Neural progenitor cell (in vitro differentiated cells): Measurements from ENCODE around the gene CEP63. TPM values are rescaled to one million over a fixed set of nuclear protein-coding genes. Genes with fewer than 3 reads are reported as not detected.

Experiments used
- DNase-seq: peaks from one replicate; pipeline ENCODE4 v3.0.0-alpha.2; 2016; ENCODE audit warnings: low spot score
- H2AFZ ChIP-seq: fragments of 200-600 bp; sonication (generic); replicated peaks from 2 replicates; pipeline ENCODE4 v1.6.1; 2016; ENCODE audit warnings: antibody characterized with exemption
- H3F3A ChIP-seq: fragments of 200-600 bp; sonication (generic); 2 replicates; pipeline ENCODE4 v1.6.1; 2016; ENCODE audit warnings: antibody characterized with exemption, low read depth
- H3K27ac ChIP-seq: fragments of 200-600 bp; sonication (generic); 2 replicates; pipeline ENCODE4 v1.5.1; 2016; ENCODE audit warnings: mild to moderate bottlenecking
- H3K27me3 ChIP-seq: fragments of 200-600 bp; sonication (generic); 2 replicates; pipeline ENCODE4 v1.6.1; 2016; ENCODE audit warnings: mild to moderate bottlenecking, moderate library complexity
- H3K36me3 ChIP-seq: fragments of 200-600 bp; sonication (generic); 2 replicates; pipeline ENCODE4 v1.5.1; 2016
- H3K4me1 ChIP-seq: fragments of 200-600 bp; sonication (generic); 2 replicates; pipeline ENCODE4 v1.6.1; 2016; ENCODE audit warnings: mixed run types
- H3K4me2 ChIP-seq: fragments of 200-600 bp; sonication (generic); 2 replicates; pipeline ENCODE4 v1.6.1; 2016
- H3K4me3 ChIP-seq: fragments of 200-600 bp; sonication (generic); 2 replicates; pipeline ENCODE4 v1.5.1; 2016
- H3K79me2 ChIP-seq: fragments of 200-600 bp; sonication (generic); 2 replicates; pipeline ENCODE4 v1.6.1; 2016; ENCODE audit warnings: low read depth
- H3K9ac ChIP-seq: fragments of 200-600 bp; sonication (generic); 2 replicates; pipeline ENCODE4 v1.6.1; 2016
- H3K9me3 ChIP-seq: fragments of 200-600 bp; sonication (generic); 2 replicates; pipeline ENCODE4 v1.5.1; 2016; ENCODE audit warnings: low read depth
- H4K20me1 ChIP-seq: fragments of 200-600 bp; sonication (generic); 2 replicates; pipeline ENCODE4 v1.6.1; 2016; ENCODE audit warnings: low read depth
- H3K27ac Mint-ChIP-seq: 3 replicates; pipeline ENCODE4 v1.8.0; 2021; ENCODE audit warnings: mixed read lengths
- H3K27me3 Mint-ChIP-seq: 2 replicates; pipeline ENCODE4 v1.8.0; 2022; ENCODE audit warnings: low read depth, mild to moderate bottlenecking, inconsistent platforms, moderate library complexity, mixed read lengths; ENCODE audit not compliant: insufficient read depth
- H3K36me3 Mint-ChIP-seq: 3 replicates; pipeline ENCODE4 v1.8.0; 2021; ENCODE audit warnings: mixed read lengths
- H3K4me1 Mint-ChIP-seq: 3 replicates; pipeline ENCODE4 v1.8.0; 2021; ENCODE audit warnings: mixed read lengths
- H3K4me3 Mint-ChIP-seq: 3 replicates; pipeline ENCODE4 v1.8.0; 2021; ENCODE audit warnings: mild to moderate bottlenecking, moderate library complexity, mixed read lengths
- H3K9me3 Mint-ChIP-seq: 3 replicates; pipeline ENCODE4 v1.8.0; 2020; ENCODE audit warnings: mixed read lengths
- EZH2 ChIP-seq: fragments of 200-600 bp; sonication (generic); IDR thresholded peaks from 2 replicates; pipeline ENCODE4 v1.6.1; 2017; ENCODE audit warnings: antibody characterized with exemption, mild to moderate bottlenecking, moderate library complexity
- EZH2phosphoT487 ChIP-seq: fragments of 200-600 bp; sonication (generic); IDR thresholded peaks from 2 replicates; pipeline ENCODE4 v1.6.1; 2017; ENCODE audit warnings: antibody characterized with exemption
- total RNA-seq: library from RNA; depleted of rRNA; stranded (reverse); fragments of >200 nt; gene quantifications from 2 replicates; pipeline ENCODE4 v1.2.3, GENCODE V29; 2015; ENCODE audit warnings: low replicate concordance
- TF ChIP-seq, protein P1 (sequence below): fragments of 200-600 bp; sonication (generic); IDR thresholded peaks from 2 replicates; pipeline ENCODE4 v1.5.1; 2017; ENCODE audit warnings: antibody characterized with exemption, mild to moderate bottlenecking

CEP63 gene
- total RNA-seq, 1 donor from 2014 or later: 36.2 TPM

DNA sequence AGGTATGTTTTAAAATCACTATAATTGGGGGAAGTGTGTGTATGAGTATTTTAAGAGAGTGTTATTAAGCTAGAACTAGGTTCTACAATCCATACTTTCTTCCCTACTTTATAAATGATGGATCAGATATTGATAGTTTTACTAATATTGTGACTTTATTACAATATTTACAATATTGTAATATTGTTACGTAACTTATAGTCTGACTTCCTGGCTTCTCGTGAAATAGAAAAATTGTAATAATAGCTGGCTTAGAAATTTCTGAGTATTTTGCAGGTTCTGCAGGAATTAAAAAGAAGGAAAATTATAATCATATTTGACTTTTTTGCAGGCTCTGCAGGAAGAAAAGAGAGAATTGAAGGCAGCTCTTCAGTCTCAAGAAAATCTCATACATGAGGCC is 60.0 kb downstream of the CEP63 start:
- Mint-ChIP-seq H3K9me3 (no peaks in the 10 kb centered on the region), H3K27ac (no peak overlapping the region), H3K4me1 (no peaks in the 10 kb centered on the region), H3K27me3 (no peaks in the 10 kb centered on the region), H3K36me3 (peaks cover 21% of the 10 kb centered on the region), H3K4me3 (no peak overlapping the region)
- DNase-seq: no peak
- no peak overlapping the region for H3K27ac ChIP-seq
- H3F3A ChIP-seq: no peaks in the 10 kb centered on the region
- no peaks in the 10 kb centered on the region for H3K79me2 ChIP-seq
- H4K20me1 ChIP-seq: no peaks in the 10 kb centered on the region
- H3K9ac ChIP-seq: no peak overlapping the region
- no peaks in the 10 kb centered on the region for H3K9me3 ChIP-seq
- TF ChIP-seq EZH2 (no peak), EZH2phosphoT487 (no peak)
- TF ChIP-seq, protein P1, sequence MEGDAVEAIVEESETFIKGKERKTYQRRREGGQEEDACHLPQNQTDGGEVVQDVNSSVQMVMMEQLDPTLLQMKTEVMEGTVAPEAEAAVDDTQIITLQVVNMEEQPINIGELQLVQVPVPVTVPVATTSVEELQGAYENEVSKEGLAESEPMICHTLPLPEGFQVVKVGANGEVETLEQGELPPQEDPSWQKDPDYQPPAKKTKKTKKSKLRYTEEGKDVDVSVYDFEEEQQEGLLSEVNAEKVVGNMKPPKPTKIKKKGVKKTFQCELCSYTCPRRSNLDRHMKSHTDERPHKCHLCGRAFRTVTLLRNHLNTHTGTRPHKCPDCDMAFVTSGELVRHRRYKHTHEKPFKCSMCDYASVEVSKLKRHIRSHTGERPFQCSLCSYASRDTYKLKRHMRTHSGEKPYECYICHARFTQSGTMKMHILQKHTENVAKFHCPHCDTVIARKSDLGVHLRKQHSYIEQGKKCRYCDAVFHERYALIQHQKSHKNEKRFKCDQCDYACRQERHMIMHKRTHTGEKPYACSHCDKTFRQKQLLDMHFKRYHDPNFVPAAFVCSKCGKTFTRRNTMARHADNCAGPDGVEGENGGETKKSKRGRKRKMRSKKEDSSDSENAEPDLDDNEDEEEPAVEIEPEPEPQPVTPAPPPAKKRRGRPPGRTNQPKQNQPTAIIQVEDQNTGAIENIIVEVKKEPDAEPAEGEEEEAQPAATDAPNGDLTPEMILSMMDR: no peak
- no peaks in the 10 kb centered on the region for H3K4me1 ChIP-seq
- H3K4me3 ChIP-seq: no peak overlapping the region
- H3K36me3 ChIP-seq: peaks cover 5% of the 10 kb centered on the region
- H3K27me3 ChIP-seq: no peaks in the 10 kb centered on the region
- H3K4me2 ChIP-seq: no peak overlapping the region
- no peak overlapping the region for H2AFZ ChIP-seq

DNA sequence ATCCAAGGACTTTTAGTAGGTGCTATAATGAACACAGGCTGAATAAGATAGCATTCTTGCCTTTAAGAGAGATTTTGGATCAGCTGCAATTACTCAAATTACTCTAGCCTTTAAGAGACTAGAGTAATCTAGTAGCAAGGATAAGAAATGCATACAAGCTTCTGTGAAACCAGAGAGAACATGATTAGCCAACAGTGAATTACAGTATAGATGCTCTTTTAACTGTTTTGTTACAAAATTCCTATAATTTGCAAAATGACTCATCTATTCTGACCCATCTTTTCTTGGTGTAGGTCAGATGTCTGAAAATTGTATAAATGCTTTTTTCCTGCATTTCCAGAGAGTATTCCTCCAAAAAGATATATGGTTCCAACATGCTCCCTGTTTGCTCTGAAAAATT is 66.9 kb downstream of the CEP63 start:
- Histone ChIP-seq H3K9ac (no peak overlapping the region), H3K4me2 (no peak overlapping the region), H3K79me2 (no peaks in the 10 kb centered on the region), H3K36me3 (no peaks in the 10 kb centered on the region), H3K4me1 (no peaks in the 10 kb centered on the region), H3K4me3 (no peak overlapping the region), H3F3A (no peaks in the 10 kb centered on the region), H3K27me3 (no peaks in the 10 kb centered on the region), H2AFZ (no peak overlapping the region), H3K9me3 (no peaks in the 10 kb centered on the region), H4K20me1 (no peaks in the 10 kb centered on the region), H3K27ac (no peak overlapping the region)
- Mint-ChIP-seq H3K36me3 (peaks cover 22% of the 10 kb centered on the region), H3K27ac (no peak overlapping the region), H3K27me3 (no peaks in the 10 kb centered on the region), H3K9me3 (no peaks in the 10 kb centered on the region), H3K4me1 (no peaks in the 10 kb centered on the region), H3K4me3 (no peak overlapping the region)
- DNase-seq: no peak
- TF ChIP-seq EZH2 (no peak), EZH2phosphoT487 (no peak)
- TF ChIP-seq, protein P1: no peak

DNA sequence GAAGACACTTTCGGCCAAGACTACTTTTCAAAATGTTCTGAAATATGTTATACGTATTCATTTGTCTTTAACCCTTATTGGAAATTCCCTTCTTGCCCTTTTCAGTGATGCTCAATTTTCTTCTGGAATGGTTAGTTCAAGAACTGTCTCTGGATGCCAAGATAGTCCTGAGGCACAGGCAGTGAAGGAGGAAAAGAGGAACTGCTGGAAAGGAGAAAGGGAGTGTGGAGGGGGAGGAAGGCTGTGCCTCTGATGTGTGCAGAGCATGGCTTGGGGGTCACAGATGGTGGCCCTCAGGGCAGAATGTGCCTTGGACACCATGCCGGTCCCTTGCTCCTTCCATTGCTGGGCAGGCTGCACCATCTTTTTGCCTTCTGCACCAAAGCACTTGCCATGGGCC is 73.7 kb downstream of the CEP63 start:
- Histone ChIP-seq H3K9me3 (no peaks in the 10 kb centered on the region), H4K20me1 (no peaks in the 10 kb centered on the region), H3K4me2 (no peak overlapping the region), H3K27me3 (no peaks in the 10 kb centered on the region), H3K27ac (no peak overlapping the region), H3F3A (no peaks in the 10 kb centered on the region), H2AFZ (no peak overlapping the region), H3K79me2 (no peaks in the 10 kb centered on the region), H3K36me3 (peaks cover 4% of the 10 kb centered on the region), H3K4me3 (no peak overlapping the region), H3K4me1 (no peaks in the 10 kb centered on the region), H3K9ac (no peak overlapping the region)
- no peak overlapping the region for H3K27ac Mint-ChIP-seq
- no peaks in the 10 kb centered on the region for H3K9me3 Mint-ChIP-seq
- TF ChIP-seq, protein P1: no peak
- no peak for TF ChIP-seq EZH2phosphoT487
- TF ChIP-seq EZH2: no peak
- H3K4me1 Mint-ChIP-seq: no peaks in the 10 kb centered on the region
- no peak for DNase-seq
- no peaks in the 10 kb centered on the region for H3K27me3 Mint-ChIP-seq
- H3K36me3 Mint-ChIP-seq: peaks cover 12% of the 10 kb centered on the region
- no peak overlapping the region for H3K4me3 Mint-ChIP-seq

DNA sequence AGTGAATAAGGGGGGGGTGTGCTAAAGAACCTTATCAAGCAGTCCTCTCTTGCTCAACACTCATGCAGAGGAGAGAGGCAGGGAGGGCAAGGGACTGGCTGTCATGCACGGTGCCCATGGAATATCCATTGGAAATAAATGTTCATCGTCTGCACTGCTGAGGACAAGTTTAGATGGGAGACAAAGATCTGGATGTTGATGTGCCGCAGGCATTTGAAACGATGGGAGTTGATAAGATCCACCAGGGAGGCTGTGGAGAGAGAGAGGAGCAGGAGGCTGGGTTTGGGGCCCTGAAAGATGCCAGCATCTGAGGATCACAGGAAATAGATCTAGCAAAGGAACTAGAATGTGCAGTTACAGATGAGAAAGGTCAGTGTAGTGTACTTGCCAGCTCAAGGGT is 76.2 kb downstream of the CEP63 start:
- Mint-ChIP-seq H3K27ac (no peak overlapping the region), H3K4me3 (no peak overlapping the region), H3K27me3 (no peaks in the 10 kb centered on the region), H3K36me3 (peaks cover 12% of the 10 kb centered on the region), H3K9me3 (no peaks in the 10 kb centered on the region), H3K4me1 (no peaks in the 10 kb centered on the region)
- DNase-seq: no peak
- Histone ChIP-seq H4K20me1 (no peaks in the 10 kb centered on the region), H3K36me3 (peaks cover 4% of the 10 kb centered on the region), H3K4me3 (no peak overlapping the region), H3K79me2 (no peaks in the 10 kb centered on the region), H3K9me3 (no peaks in the 10 kb centered on the region), H3K4me2 (no peak overlapping the region), H2AFZ (no peak overlapping the region), H3K27me3 (no peaks in the 10 kb centered on the region), H3F3A (no peaks in the 10 kb centered on the region), H3K9ac (no peak overlapping the region), H3K4me1 (no peaks in the 10 kb centered on the region), H3K27ac (no peak overlapping the region)
- no peak for TF ChIP-seq EZH2phosphoT487
- TF ChIP-seq EZH2: no peak
- TF ChIP-seq, protein P1: no peak
